Chondrocyte (in vitro differentiated cells): Measurements from ENCODE around the gene ANO1. TPM values are rescaled to one million over a fixed set of nuclear protein-coding genes. Genes with fewer than 3 reads are reported as not detected.

Experiments
- DNase-seq: peaks from one replicate; pipeline ENCODE4 v3.0.0; 2021; ENCODE audit warnings: mixed read lengths, low spot score
- H3K27ac Mint-ChIP-seq: one replicate; pipeline ENCODE4 v1.8.0; 2021; ENCODE audit warnings: mild to moderate bottlenecking, moderate library complexity, mixed read lengths; ENCODE audit not compliant: unreplicated experiment
- H3K27me3 Mint-ChIP-seq: 2 replicates; pipeline ENCODE4 v1.8.0; 2021; ENCODE audit warnings: low read depth, mixed read lengths
- H3K36me3 Mint-ChIP-seq: 2 replicates; pipeline ENCODE4 v1.8.0; 2021; ENCODE audit warnings: low read depth, mixed read lengths
- H3K4me1 Mint-ChIP-seq: 2 replicates; pipeline ENCODE4 v1.8.0; 2021; ENCODE audit warnings: low read depth, mild to moderate bottlenecking, mixed read lengths
- H3K4me3 Mint-ChIP-seq: one replicate; pipeline ENCODE4 v1.8.0; 2021; ENCODE audit warnings: mild to moderate bottlenecking, moderate library complexity, mixed read lengths; ENCODE audit not compliant: unreplicated experiment
- H3K9me3 Mint-ChIP-seq: 2 replicates; pipeline ENCODE4 v1.8.0; 2021; ENCODE audit warnings: low read depth, mixed read lengths
- total RNA-seq: library from RNA; stranded (reverse); gene quantifications from 3 replicates; pipeline ENCODE4 v1.2.1, GENCODE V29; 2021
- TF ChIP-seq, protein P1 (sequence below): fragments of 200-600 bp; sonication (generic); IDR thresholded peaks from 2 replicates; pipeline ENCODE4 v1.5.0; 2021; ENCODE audit warnings: antibody characterized with exemption, mild to moderate bottlenecking, moderate library complexity

Gene ANO1
- total RNA-seq, 1 donor from 2014 or later = 1.5 TPM

- peaks cover 78% of the 10 kb centered on the region for H3K27me3 Mint-ChIP-seq
- no peak overlapping the region for H3K27ac Mint-ChIP-seq
- no peak overlapping the region for H3K4me3 Mint-ChIP-seq
- peaks cover 3% of the 10 kb centered on the region for H3K4me1 Mint-ChIP-seq
- no peaks in the 10 kb centered on the region for H3K9me3 Mint-ChIP-seq
- DNase-seq = no peak
- TF ChIP-seq, protein P1, sequence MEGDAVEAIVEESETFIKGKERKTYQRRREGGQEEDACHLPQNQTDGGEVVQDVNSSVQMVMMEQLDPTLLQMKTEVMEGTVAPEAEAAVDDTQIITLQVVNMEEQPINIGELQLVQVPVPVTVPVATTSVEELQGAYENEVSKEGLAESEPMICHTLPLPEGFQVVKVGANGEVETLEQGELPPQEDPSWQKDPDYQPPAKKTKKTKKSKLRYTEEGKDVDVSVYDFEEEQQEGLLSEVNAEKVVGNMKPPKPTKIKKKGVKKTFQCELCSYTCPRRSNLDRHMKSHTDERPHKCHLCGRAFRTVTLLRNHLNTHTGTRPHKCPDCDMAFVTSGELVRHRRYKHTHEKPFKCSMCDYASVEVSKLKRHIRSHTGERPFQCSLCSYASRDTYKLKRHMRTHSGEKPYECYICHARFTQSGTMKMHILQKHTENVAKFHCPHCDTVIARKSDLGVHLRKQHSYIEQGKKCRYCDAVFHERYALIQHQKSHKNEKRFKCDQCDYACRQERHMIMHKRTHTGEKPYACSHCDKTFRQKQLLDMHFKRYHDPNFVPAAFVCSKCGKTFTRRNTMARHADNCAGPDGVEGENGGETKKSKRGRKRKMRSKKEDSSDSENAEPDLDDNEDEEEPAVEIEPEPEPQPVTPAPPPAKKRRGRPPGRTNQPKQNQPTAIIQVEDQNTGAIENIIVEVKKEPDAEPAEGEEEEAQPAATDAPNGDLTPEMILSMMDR = no peak
- H3K36me3 Mint-ChIP-seq = peaks cover 3% of the 10 kb centered on the region
Measured at GRCh38 chr11:70068950-70069349, 9.2 kb upstream of the ANO1 start.

GRCh38 chr11:70070706-70071105 lies 7.4 kb upstream of the ANO1 start:
- TF ChIP-seq, protein P1 = no peak
- Mint-ChIP-seq H3K4me1 (peaks cover 3% of the 10 kb centered on the region), H3K27me3 (peaks cover 79% of the 10 kb centered on the region), H3K36me3 (peaks cover 3% of the 10 kb centered on the region), H3K4me3 (no peak overlapping the region), H3K9me3 (no peaks in the 10 kb centered on the region), H3K27ac (no peak overlapping the region)
- DNase-seq = no peak

DNA sequence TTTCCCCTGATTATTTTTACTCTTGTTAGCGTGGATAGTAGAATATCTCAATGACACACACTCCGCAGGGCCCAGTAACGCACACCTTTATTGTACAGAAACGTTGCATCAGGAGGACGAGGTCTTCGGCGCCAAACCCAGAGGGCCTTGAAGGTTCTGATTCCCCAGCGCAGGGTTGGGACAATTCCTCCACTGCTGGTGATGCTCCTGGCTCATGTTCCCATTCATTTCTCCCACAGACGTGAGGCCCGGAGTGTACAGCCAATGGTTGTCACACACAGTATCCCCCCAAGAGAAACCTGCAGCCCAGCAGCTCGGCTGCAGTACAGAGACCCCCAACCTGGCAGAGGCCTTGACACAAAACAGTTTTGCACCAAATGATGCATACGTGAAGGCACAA lies 6.1 kb upstream of the ANO1 start:
- Mint-ChIP-seq H3K36me3 (no peaks in the 10 kb centered on the region), H3K4me3 (no peak overlapping the region), H3K27ac (no peak overlapping the region), H3K27me3 (peaks cover 77% of the 10 kb centered on the region), H3K9me3 (no peaks in the 10 kb centered on the region), H3K4me1 (peaks cover 3% of the 10 kb centered on the region)
- DNase-seq = no peak
- TF ChIP-seq, protein P1 = no peak

DNA sequence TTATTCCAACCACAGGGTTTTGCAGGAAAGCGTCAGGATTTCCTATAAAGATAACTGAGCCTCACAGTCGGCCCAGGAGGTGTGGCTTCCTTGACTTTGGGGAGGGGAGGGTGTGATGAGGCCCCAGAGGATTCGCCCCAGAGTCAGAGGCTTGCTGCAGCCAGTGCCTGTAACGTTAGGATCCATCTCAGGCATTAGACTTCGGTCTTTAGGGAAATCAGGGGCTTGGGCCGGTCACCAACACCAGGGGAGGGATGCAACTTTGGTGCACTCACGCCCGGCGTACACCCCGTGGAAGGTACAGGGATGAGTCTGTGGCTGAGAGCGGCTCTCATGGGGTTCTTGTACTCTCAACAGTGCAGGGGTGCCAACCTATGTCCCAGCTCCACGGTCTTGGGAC lies 5.7 kb upstream of the ANO1 start:
- Mint-ChIP-seq H3K36me3 (no peaks in the 10 kb centered on the region), H3K9me3 (no peaks in the 10 kb centered on the region), H3K27ac (no peak overlapping the region), H3K4me3 (no peak overlapping the region), H3K4me1 (peaks cover 3% of the 10 kb centered on the region), H3K27me3 (peaks cover 77% of the 10 kb centered on the region)
- TF ChIP-seq, protein P1 = no peak
- DNase-seq = no peak

- DNase-seq = no peak
- TF ChIP-seq, protein P1 = no peak
- Mint-ChIP-seq H3K9me3 (no peaks in the 10 kb centered on the region), H3K36me3 (no peaks in the 10 kb centered on the region), H3K27ac (no peak overlapping the region), H3K4me3 (no peak overlapping the region), H3K27me3 (peaks cover 75% of the 10 kb centered on the region), H3K4me1 (no peaks in the 10 kb centered on the region)
Measured at GRCh38 chr11:70072861-70073755, 5.0 kb upstream of the ANO1 start.
